ENCODE results near the gene LCE1F. TPM values are rescaled to one million over a fixed set of nuclear protein-coding genes. Genes with fewer than 3 reads are reported as not detected.

The LCE1F gene
- total RNA-seq (ENCODE audit: unreplicated experiment) = not detected
- long read RNA-seq = 0 reads

DNA sequence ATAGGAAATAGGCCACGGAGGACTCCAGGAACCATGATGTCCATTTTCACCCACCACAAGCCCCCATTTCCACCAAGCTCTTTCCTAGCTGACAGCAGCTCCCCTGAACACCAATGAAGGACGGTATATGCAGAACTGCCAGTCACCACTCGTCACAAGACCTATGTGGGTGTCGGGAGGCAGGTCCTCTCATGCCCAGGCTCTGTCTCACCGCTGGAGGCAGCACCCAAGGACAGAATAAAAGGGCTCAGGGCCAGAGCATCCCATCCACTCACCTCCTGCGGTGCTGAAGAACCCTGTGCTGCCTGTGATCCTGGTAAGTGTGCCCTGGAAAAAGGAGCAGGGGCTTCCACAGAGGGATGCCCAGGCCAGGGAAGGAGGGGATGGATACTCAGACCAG is at the start of gene LCE1F:
Gene LCE1F, plus strand, starts transcription at position 266 of the 400 bp plus-strand sequence. CDS start 1,232 bp downstream, outside the sequence.
- no peak for TF ChIP-seq CTCF (IDR thresholded peaks at IDR 0.05; ENCODE audit: partially characterized antibody, unreplicated experiment)
- no peak for DNase-seq
- peaks cover 8% of the 10 kb centered on the region for H3K27me3 Mint-ChIP-seq (ENCODE audit: unreplicated experiment)
- no peaks in the 10 kb centered on the region for H3K4me1 Mint-ChIP-seq (ENCODE audit: low read depth, unreplicated experiment)
- no peak within 1 kb of the TSS for H3K27ac Mint-ChIP-seq (ENCODE audit: unreplicated experiment)
- H3K9me3 Mint-ChIP-seq (ENCODE audit: unreplicated experiment) = no peaks in the 10 kb centered on the region
- no peak within 1 kb of the TSS for H3K4me3 Mint-ChIP-seq (ENCODE audit: unreplicated experiment)
- no peaks in the 10 kb centered on the region for H3K36me3 Mint-ChIP-seq (ENCODE audit: unreplicated experiment)

DNA sequence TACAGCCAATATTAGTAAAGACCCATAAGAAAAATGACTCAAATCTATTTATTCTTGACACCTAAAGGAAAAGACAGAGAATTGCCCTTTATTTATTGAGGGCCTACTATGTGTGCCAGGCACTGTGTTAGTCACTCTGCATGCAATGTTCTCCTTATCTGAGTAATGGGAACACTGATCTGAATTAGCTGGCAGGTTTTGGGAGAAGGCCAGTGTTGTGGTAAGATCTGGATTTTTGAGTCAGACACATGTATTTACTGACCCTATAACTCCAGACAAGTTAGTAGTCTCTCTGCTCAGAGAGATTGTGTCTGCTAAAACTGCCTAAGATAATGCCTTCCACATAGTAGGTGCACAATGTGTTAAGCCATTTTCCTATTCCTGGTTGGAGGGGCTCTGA is 49.7 kb upstream of the LCE1F start:
- no peak for DNase-seq

GRCh38 chr1:152728986-152729385 is 46.0 kb upstream of the LCE1F start:
- Mint-ChIP-seq H3K4me1 (ENCODE audit: low read depth, unreplicated experiment) (no peaks in the 10 kb centered on the region), H3K4me3 (ENCODE audit: unreplicated experiment) (no peak overlapping the region), H3K36me3 (ENCODE audit: unreplicated experiment) (no peaks in the 10 kb centered on the region), H3K27ac (ENCODE audit: unreplicated experiment) (no peak overlapping the region), H3K9me3 (ENCODE audit: unreplicated experiment) (no peaks in the 10 kb centered on the region), H3K27me3 (ENCODE audit: unreplicated experiment) (no peaks in the 10 kb centered on the region)
- no peak for DNase-seq
- no peak for TF ChIP-seq CTCF (IDR thresholded peaks at IDR 0.05; ENCODE audit: partially characterized antibody, unreplicated experiment)

More for the DNA sequence above, 49.7 kb upstream of the LCE1F start:
- no peak overlapping the region for H3K27ac Mint-ChIP-seq (ENCODE audit: unreplicated experiment)
- peaks cover 3% of the 10 kb centered on the region for H3K9me3 Mint-ChIP-seq (ENCODE audit: unreplicated experiment)
- H3K4me3 Mint-ChIP-seq (ENCODE audit: unreplicated experiment) = no peak overlapping the region
- no peak for TF ChIP-seq CTCF (IDR thresholded peaks at IDR 0.05; ENCODE audit: partially characterized antibody, unreplicated experiment)
- no peaks in the 10 kb centered on the region for H3K36me3 Mint-ChIP-seq (ENCODE audit: unreplicated experiment)
- H3K27me3 Mint-ChIP-seq (ENCODE audit: unreplicated experiment) = no peaks in the 10 kb centered on the region
- no peaks in the 10 kb centered on the region for H3K4me1 Mint-ChIP-seq (ENCODE audit: low read depth, unreplicated experiment)

DNA sequence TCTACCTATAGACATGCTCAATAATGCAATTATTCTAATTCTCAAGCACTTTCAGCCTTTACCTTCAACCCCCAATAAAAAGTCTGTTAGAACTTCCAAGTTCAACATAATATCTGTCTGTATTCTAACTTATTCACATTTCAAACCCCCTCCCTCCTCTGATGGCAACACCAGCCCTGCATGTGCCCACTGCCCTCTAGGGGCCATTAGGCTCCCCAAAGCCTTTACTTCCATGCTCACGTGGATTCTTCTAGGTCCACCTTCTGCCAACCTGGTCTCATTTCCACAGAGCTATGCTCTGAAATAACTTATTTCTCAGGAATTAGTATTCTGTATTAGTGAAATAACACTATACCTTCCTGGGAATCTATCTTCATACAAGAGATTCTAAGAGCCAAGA is 39.3 kb upstream of the LCE1F start:
- Mint-ChIP-seq H3K36me3 (ENCODE audit: unreplicated experiment) (no peaks in the 10 kb centered on the region), H3K4me3 (ENCODE audit: unreplicated experiment) (no peak overlapping the region), H3K4me1 (ENCODE audit: low read depth, unreplicated experiment) (no peaks in the 10 kb centered on the region), H3K27ac (ENCODE audit: unreplicated experiment) (no peak overlapping the region), H3K27me3 (ENCODE audit: unreplicated experiment) (no peaks in the 10 kb centered on the region), H3K9me3 (ENCODE audit: unreplicated experiment) (peaks cover 2% of the 10 kb centered on the region)
- no peak for TF ChIP-seq CTCF (IDR thresholded peaks at IDR 0.05; ENCODE audit: partially characterized antibody, unreplicated experiment)
- DNase-seq = no peak

- no peak for TF ChIP-seq CTCF (IDR thresholded peaks at IDR 0.05; ENCODE audit: partially characterized antibody, unreplicated experiment)
- H3K4me1 Mint-ChIP-seq (ENCODE audit: low read depth, unreplicated experiment) = no peaks in the 10 kb centered on the region
- H3K27ac Mint-ChIP-seq (ENCODE audit: unreplicated experiment) = no peak overlapping the region
- peaks cover 2% of the 10 kb centered on the region for H3K9me3 Mint-ChIP-seq (ENCODE audit: unreplicated experiment)
- no peak overlapping the region for H3K4me3 Mint-ChIP-seq (ENCODE audit: unreplicated experiment)
- H3K27me3 Mint-ChIP-seq (ENCODE audit: unreplicated experiment) = no peaks in the 10 kb centered on the region
- DNase-seq = no peak
- no peaks in the 10 kb centered on the region for H3K36me3 Mint-ChIP-seq (ENCODE audit: unreplicated experiment)
Measured at GRCh38 chr1:152737997-152738396, 36.9 kb upstream of the LCE1F start.

Measured in glutamatergic neuron (in vitro differentiated cells).